ENCODE measurements around the gene ZDHHC15. TPM values are rescaled to one million over a fixed set of nuclear protein-coding genes. Genes with fewer than 3 reads are reported as not detected.

Gene ZDHHC15
- total RNA-seq, 1 donor from 2014 or later, result 0.99 TPM

Other genes starting within 250 kb of the ZDHHC15 start
- gene UPRT, start 249.0 kb downstream of the ZDHHC15 start, total RNA-seq, result 12.0 and 20.8 TPM in 2 replicates

Data from myocyte (in vitro differentiated cells).